Esophagus squamous epithelium (tissue), 5 donors: ENCODE data around the gene ZRANB2. TPM values are rescaled to one million over a fixed set of nuclear protein-coding genes. Genes with fewer than 3 reads are reported as not detected.

Source experiments
- DNase-seq: peaks from one replicate; lab custom pipeline; 2025; lab: John Stamatoyannopoulos, UW
- H3K27ac ChIP-seq, 4 donors: fragments of 200-600 bp; sonication (generic); one replicate each; pipeline ENCODE4 v1.5.1; 2016 to 2019; ENCODE audit warnings: mild to moderate bottlenecking in 1 of 4
- H3K27me3 ChIP-seq, 4 donors: fragments of 200-600 bp; sonication (generic); 1 replicate in 3 of 4; 2 replicates in 1 of 4; pipeline versions ENCODE4 v1.5.1 to v1.6.0; 2017 to 2021; ENCODE audit warnings: antibody characterized with exemption in 1 of 4
- H3K36me3 ChIP-seq, 3 donors: fragments of 200-600 bp; sonication (generic); one replicate each; pipeline ENCODE4 v1.5.1; 2016 to 2019
- H3K4me1 ChIP-seq, 3 donors: fragments of 200-600 bp; sonication (generic); one replicate each; pipeline ENCODE4 v1.5.1; 2017 to 2019
- H3K4me3 ChIP-seq, 4 donors: fragments of 200-600 bp; sonication (generic); 1 replicate in 3 of 4; 2 replicates in 1 of 4; pipeline ENCODE4 v1.5.1; 2016 to 2019; ENCODE audit warnings: mild to moderate bottlenecking in 2 of 4, moderate library complexity in 1 of 4
- H3K9me3 ChIP-seq, 3 donors: fragments of 200-600 bp; sonication (generic); one replicate each; pipeline ENCODE4 v1.5.1; 2016 to 2019
- CTCF ChIP-seq, 6 experiments: fragments of 450-650 bp in 4 of 6; fragments of 200-600 bp in 2 of 6; sonication (generic) in 2 of 6; IDR thresholded peaks; one replicate each; pipeline ENCODE4 v1.5.1; 2016 to 2019; ENCODE audit warnings: antibody characterized with exemption in 6 of 6, mild to moderate bottlenecking in 4 of 6, moderate library complexity in 4 of 6
- POLR2A ChIP-seq, 4 donors: fragments of 450-650 bp; IDR thresholded peaks; one replicate each; pipeline ENCODE4 v1.6.1; 2017; ENCODE audit warnings: antibody characterized with exemption in 4 of 4, mild to moderate bottlenecking in 4 of 4, moderate library complexity in 3 of 4
- WGBS, 2 donors: methylation state at CpG; one replicate each; pipeline ENCODE4 v1.1.5; 2018; 5-methylcytosine and 5-hydroxymethylcytosine counted together
- intact Hi-C: fragments of 100-400 bp; cut with DNase I; formaldehyde crosslinking; loops from one replicate; pipeline ENCODE4 v1.15.0; 2022
- total RNA-seq, 4 donors: library from RNA; depleted of rRNA; stranded (reverse); fragments of >200 nt; gene quantifications; one replicate each; pipeline ENCODE4 v1.1.0, GENCODE V29; 2016
- donor health status: DM: yes; HTN: yes; CAD: no.

Gene ZRANB2
- total RNA-seq, 4 donors from 2014 or later, result 17.4 to 67.7 (median 36.8) TPM

- H3K36me3 ChIP-seq, result no peaks in the 10 kb centered on the region
- DNase-seq, result no peak
- H3K27me3 ChIP-seq, result peaks cover 0 to 68% (median 2%) of the 10 kb centered on the region in 4 donors
- peaks cover 8 to 24% (median 13%) of the 10 kb centered on the region in 3 donors for H3K4me1 ChIP-seq
- TF ChIP-seq CTCF (IDR thresholded peaks at IDR 0.05) (no peak), POLR2A (IDR thresholded peaks at IDR 0.05) (no peak)
- peak overlapping the region in 3 of 4 donors; percentile 3 to 58 (median 17) for H3K27ac ChIP-seq
- H3K9me3 ChIP-seq, result no peaks in the 10 kb centered on the region
- peak overlapping the region; percentile 40 to 66 (median 56) for H3K4me3 ChIP-seq
- WGBS, 2 donors, result 0 to 32% methylated on average over 5 of the region's 73 CpGs
- intact Hi-C loops, result loop anchor here (10.0 kb wide), 1 partner anchor 522 kb away; no protein-coding TSS in a partner anchor
Measured at GRCh38 chr1:71046891-71047634, 33.8 kb downstream of the ZRANB2 start.

- TF ChIP-seq POLR2A (IDR thresholded peaks at IDR 0.05) (no peak), CTCF (IDR thresholded peaks at IDR 0.05) (no peak)
- WGBS, 2 donors, result 75 to 83% methylated on average over 13 to 14 of the region's 16 CpGs
- intact Hi-C loops, result loop anchor here (10.0 kb wide), 1 partner anchor 521 kb away; no protein-coding TSS in a partner anchor
Measured at GRCh38 chr1:71045463-71046028, 35.3 kb downstream of the ZRANB2 start.

GRCh38 chr1:71044833-71045232, 36.0 kb downstream of the ZRANB2 start:
- WGBS, 2 donors, result 83 to 89% methylated on average over 1 of the region's 1 CpG
- H3K4me1 ChIP-seq, result peaks cover 8 to 27% (median 13%) of the 10 kb centered on the region in 3 donors
- intact Hi-C loops, result loop anchor here (10.0 kb wide), 1 partner anchor 520 kb away; no protein-coding TSS in a partner anchor
- H3K27ac ChIP-seq, result no peak overlapping the region
- no peak for DNase-seq
- H3K9me3 ChIP-seq, result no peaks in the 10 kb centered on the region
- H3K36me3 ChIP-seq, result no peaks in the 10 kb centered on the region
- no peak for TF ChIP-seq POLR2A (IDR thresholded peaks at IDR 0.05)
- no peak for TF ChIP-seq CTCF (IDR thresholded peaks at IDR 0.05)
- H3K27me3 ChIP-seq, result peaks cover 0 to 55% (median 2%) of the 10 kb centered on the region in 4 donors
- H3K4me3 ChIP-seq, result no peak overlapping the region

More at GRCh38 chr1:71045463-71046028, 35.3 kb downstream of the ZRANB2 start:
- no peaks in the 10 kb centered on the region for H3K9me3 ChIP-seq
- H3K27ac ChIP-seq, result peak overlapping the region in 1 of 4 donors; percentile 23
- no peak for DNase-seq
- peaks cover 0 to 57% (median 2%) of the 10 kb centered on the region in 4 donors for H3K27me3 ChIP-seq
- H3K4me3 ChIP-seq, result peak overlapping the region in 2 of 4 donors; percentile 17 to 34
- peaks cover 8 to 27% (median 13%) of the 10 kb centered on the region in 3 donors for H3K4me1 ChIP-seq
- no peaks in the 10 kb centered on the region for H3K36me3 ChIP-seq

GRCh38 chr1:71043065-71043464, 37.8 kb downstream of the ZRANB2 start:
- Histone ChIP-seq H3K9me3 (no peaks in the 10 kb centered on the region), H3K27ac (peak overlapping the region in 2 of 4 donors; percentile 16 to 42), H3K4me1 (peaks cover 8 to 21% (median 11%) of the 10 kb centered on the region in 3 donors), H3K36me3 (no peaks in the 10 kb centered on the region), H3K4me3 (no peak overlapping the region), H3K27me3 (peaks cover 0 to 39% (median under 1%) of the 10 kb centered on the region in 4 donors)
- no peak for TF ChIP-seq POLR2A (IDR thresholded peaks at IDR 0.05)
- intact Hi-C loops, result loop anchor here (10.0 kb wide), 1 partner anchor 518 kb away; no protein-coding TSS in a partner anchor
- DNase-seq, result no peak

GRCh38 chr1:71041806-71042205, 39.0 kb downstream of the ZRANB2 start:
- Histone ChIP-seq H3K27me3 (peaks cover 0 to 26% (median 0%) of the 10 kb centered on the region in 4 donors), H3K36me3 (no peaks in the 10 kb centered on the region), H3K4me3 (no peak overlapping the region), H3K27ac (peak overlapping the region in 2 of 4 donors; percentile 21 to 57), H3K4me1 (peaks cover 2 to 9% (median 3%) of the 10 kb centered on the region in 3 donors), H3K9me3 (no peaks in the 10 kb centered on the region)
- DNase-seq, result no peak
- no peak for TF ChIP-seq POLR2A (IDR thresholded peaks at IDR 0.05)
- no peak for TF ChIP-seq CTCF (IDR thresholded peaks at IDR 0.05)
- intact Hi-C loops, result loop anchor here (10.0 kb wide), 1 partner anchor 517 kb away; no protein-coding TSS in a partner anchor
- 54 to 74% methylated on average over 2 of the region's 2 CpGs for WGBS, 2 donors
